Stimulated activated CD4-positive, alpha-beta T cell treated with anti-CD3 and anti-CD28 coated beads, Interleukin-1b, Interleukin-23, amount 100 ng/mL, for 1 hour (primary cell): Measurements from ENCODE around the gene HACE1.
"Not testable (repeated sequence)": the region's sequence is repeated elsewhere in the genome, so short reads cannot be mapped to it uniquely, and the experiment has no call there.

Source experiments
- DNase-seq, 2 donors: peaks; one replicate each; pipeline ENCODE4 v3.0.0-alpha.2; 2020; ENCODE audit warnings: low read depth in 2 of 2

The HACE1 gene

GRCh38 chr6:104835782-104836181, 23.9 kb downstream of the HACE1 start:
- no peak for DNase-seq

GRCh38 chr6:104829183-104829958, 30.3 kb downstream of the HACE1 start:
- no peak for DNase-seq

- DNase-seq = no peak
Measured at GRCh38 chr6:104828478-104828877, 31.2 kb downstream of the HACE1 start.

- DNase-seq = not testable (repeated sequence)
Measured at GRCh38 chr6:104820820-104821219, 38.9 kb downstream of the HACE1 start.

- DNase-seq = no peak
Measured at GRCh38 chr6:104816125-104816524, 43.6 kb downstream of the HACE1 start.

GRCh38 chr6:104814743-104815142, 45.0 kb downstream of the HACE1 start:
- DNase-seq = no peak

GRCh38 chr6:104813552-104813951, 46.2 kb downstream of the HACE1 start:
- DNase-seq = no peak

- no peak for DNase-seq
Measured at GRCh38 chr6:104809116-104809515, 50.6 kb downstream of the HACE1 start.

GRCh38 chr6:104805335-104805734, 54.4 kb downstream of the HACE1 start:
- DNase-seq = not testable (repeated sequence)

- DNase-seq = no peak
Measured at GRCh38 chr6:104799134-104799657, 60.5 kb downstream of the HACE1 start.

GRCh38 chr6:104796031-104796785, 63.5 kb downstream of the HACE1 start:
- no peak for DNase-seq

- no peak for DNase-seq
Measured at GRCh38 chr6:104795363-104795762, 64.4 kb downstream of the HACE1 start.

GRCh38 chr6:104789770-104790190, 69.9 kb downstream of the HACE1 start:
- DNase-seq = no peak

- no peak for DNase-seq
Measured at GRCh38 chr6:104788400-104788799, 71.3 kb downstream of the HACE1 start.

GRCh38 chr6:104787305-104787704, 72.4 kb downstream of the HACE1 start:
- DNase-seq = no peak

- no peak for DNase-seq
Measured at GRCh38 chr6:104784884-104785283, 74.8 kb downstream of the HACE1 start.

- DNase-seq = no peak
Measured at GRCh38 chr6:104771258-104771832, 88.4 kb downstream of the HACE1 start.

GRCh38 chr6:104768906-104769305, 90.8 kb downstream of the HACE1 start:
- no peak for DNase-seq

GRCh38 chr6:104766595-104766994, 93.1 kb downstream of the HACE1 start:
- no peak for DNase-seq

- no peak for DNase-seq
Measured at GRCh38 chr6:104754788-104755409, 104.8 kb downstream of the HACE1 start.

- no peak for DNase-seq
Measured at GRCh38 chr6:104753251-104753650, 106.5 kb downstream of the HACE1 start.

GRCh38 chr6:104750449-104750848, 109.3 kb downstream of the HACE1 start:
- DNase-seq = no peak
